AG04450 (cell line): ENCODE data around the gene ACVR1B. TPM values are rescaled to one million over a fixed set of nuclear protein-coding genes. Genes with fewer than 3 reads are reported as not detected.

Source experiments
- CTCF ChIA-PET: fragments of 300-600, 350-600 bp; formaldehyde crosslinking; extraction: SDS; loops from one replicate; lab custom pipeline; 2022; ENCODE audit warnings: antibody characterized with exemption, inconsistent platforms; lab: Charles Lee
- POLR2A ChIA-PET: fragments of 350-600 bp; formaldehyde crosslinking; extraction: SDS; loops from one replicate; lab custom pipeline; 2021; ENCODE audit warnings: antibody characterized with exemption, inconsistent platforms; lab: Yijun Ruan, JAX
- DNase-seq: peaks from one replicate; pipeline ENCODE4 v3.0.0-alpha.2; 2011; ENCODE audit warnings: low read depth, low spot score
- H3K27ac ChIP-seq: one replicate; pipeline ENCODE4 v1.5.1; 2012; ENCODE audit warnings: low read depth, low read length, control low read depth
- H3K27me3 ChIP-seq: one replicate; pipeline ENCODE4 v1.6.0; 2012; ENCODE audit warnings: low read length; ENCODE audit not compliant: control insufficient read depth, insufficient read depth
- H3K4me3 ChIP-seq: 2 replicates; pipeline ENCODE4 v1.5.1; 2011; ENCODE audit warnings: mild to moderate bottlenecking, low read depth, low read length, control low read depth
- H3K9me3 ChIP-seq: 2 replicates; pipeline ENCODE4 v1.5.1; 2012; ENCODE audit warnings: low read length; ENCODE audit not compliant: control insufficient read depth, insufficient read depth
- polyA plus RNA-seq: library from polyadenylated mRNA; depleted of rRNA; stranded (reverse); fragments of >200 nt; gene quantifications from 2 replicates; pipeline ENCODE4 v1.2.3, GENCODE V29; 2011
- TF ChIP-seq, protein P1 (sequence below): IDR thresholded peaks from 2 replicates; pipeline ENCODE4 v1.5.1; 2011; ENCODE audit warnings: low read depth, low read length, control low read depth, inconsistent platforms

The ACVR1B gene
- polyA plus RNA-seq, 1 experiment, result 16.4 TPM

- no peaks in the 10 kb centered on the region; the same call in 1 of the 2 replicates for H3K9me3 ChIP-seq
- no peak overlapping the region for H3K4me3 ChIP-seq
- TF ChIP-seq, protein P1, sequence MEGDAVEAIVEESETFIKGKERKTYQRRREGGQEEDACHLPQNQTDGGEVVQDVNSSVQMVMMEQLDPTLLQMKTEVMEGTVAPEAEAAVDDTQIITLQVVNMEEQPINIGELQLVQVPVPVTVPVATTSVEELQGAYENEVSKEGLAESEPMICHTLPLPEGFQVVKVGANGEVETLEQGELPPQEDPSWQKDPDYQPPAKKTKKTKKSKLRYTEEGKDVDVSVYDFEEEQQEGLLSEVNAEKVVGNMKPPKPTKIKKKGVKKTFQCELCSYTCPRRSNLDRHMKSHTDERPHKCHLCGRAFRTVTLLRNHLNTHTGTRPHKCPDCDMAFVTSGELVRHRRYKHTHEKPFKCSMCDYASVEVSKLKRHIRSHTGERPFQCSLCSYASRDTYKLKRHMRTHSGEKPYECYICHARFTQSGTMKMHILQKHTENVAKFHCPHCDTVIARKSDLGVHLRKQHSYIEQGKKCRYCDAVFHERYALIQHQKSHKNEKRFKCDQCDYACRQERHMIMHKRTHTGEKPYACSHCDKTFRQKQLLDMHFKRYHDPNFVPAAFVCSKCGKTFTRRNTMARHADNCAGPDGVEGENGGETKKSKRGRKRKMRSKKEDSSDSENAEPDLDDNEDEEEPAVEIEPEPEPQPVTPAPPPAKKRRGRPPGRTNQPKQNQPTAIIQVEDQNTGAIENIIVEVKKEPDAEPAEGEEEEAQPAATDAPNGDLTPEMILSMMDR, result no peak
- CTCF ChIA-PET, result no interaction called here
- no peak for DNase-seq
- H3K27me3 ChIP-seq, result no peaks in the 10 kb centered on the region
- POLR2A ChIA-PET, result no interaction called here
- no peak overlapping the region for H3K27ac ChIP-seq
These were observed 34.4 kb upstream of the ACVR1B start for GRCh38 chr12:51917041-51917590.

DNA sequence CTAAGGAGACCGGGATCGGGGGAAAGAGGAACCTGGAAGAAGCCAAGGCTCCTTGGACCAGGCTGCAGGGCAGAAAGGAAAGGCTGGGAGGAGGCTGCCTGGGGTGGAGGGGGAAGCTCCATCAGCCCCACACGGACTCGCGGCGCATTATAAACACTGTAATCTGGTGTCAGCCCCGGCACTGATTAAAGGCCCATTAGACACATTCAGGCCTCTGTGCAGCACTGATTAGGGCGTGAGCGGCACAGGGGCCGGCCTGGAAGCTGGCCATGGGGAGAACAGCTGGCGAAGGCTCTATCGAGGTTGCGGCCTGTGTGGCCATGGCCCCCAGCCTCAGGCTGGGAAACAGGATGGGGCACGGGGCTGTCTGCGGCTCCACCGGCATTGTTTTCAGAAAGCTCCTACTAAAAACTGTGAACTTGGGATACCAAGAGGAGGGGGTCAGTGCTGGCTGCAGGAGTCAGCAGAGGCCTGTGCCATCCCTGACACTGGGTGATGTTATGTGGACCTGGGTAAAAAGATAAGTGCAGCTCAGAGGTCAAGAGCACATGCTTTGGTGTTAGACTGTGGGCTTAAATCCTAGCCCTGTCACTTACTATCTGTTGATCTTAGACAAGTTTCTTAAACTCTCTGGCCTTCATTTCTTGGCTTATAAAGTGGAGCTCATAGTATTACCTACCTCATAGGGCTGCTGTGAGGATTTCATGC is 33.6 kb upstream of the ACVR1B start:
- no peak for DNase-seq
- CTCF ChIA-PET, result interaction anchor here (0.5 to 1.2 kb wide), 3 partner anchors 9 to 61 kb away, joined by 3 to 4 read pairs (median 3); no protein-coding TSS in a partner anchor

DNA sequence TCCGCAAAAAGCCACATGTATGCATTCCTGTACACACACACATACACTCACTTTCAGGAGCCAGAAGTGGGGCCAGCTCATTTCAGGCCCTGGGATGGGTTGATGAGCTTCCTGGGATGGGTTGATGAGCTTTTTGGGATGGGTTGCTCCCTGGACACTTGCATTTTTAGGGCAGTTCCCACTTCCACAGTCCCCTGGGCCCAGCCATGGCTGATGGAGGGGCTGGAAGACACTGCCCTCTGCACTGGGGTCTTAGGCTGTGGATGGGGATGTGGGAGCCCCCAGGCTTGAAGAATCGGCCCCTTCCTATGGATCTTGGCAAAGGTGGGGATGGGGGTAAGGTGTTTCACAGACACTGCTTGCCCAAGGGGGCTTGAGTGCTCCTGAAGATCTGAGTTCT is 31.5 kb upstream of the ACVR1B start:
- DNase-seq, result no peak
- no peaks in the 10 kb centered on the region; the same call in 1 of the 2 replicates for H3K9me3 ChIP-seq
- ChIA-PET POLR2A (no interaction called here), CTCF (interaction anchor here (5.0 kb wide), 1 partner anchor 9 kb away, joined by 43 read pairs; no protein-coding TSS in a partner anchor)
- TF ChIP-seq, protein P1, result no peak
- no peak overlapping the region for H3K4me3 ChIP-seq
- H3K27me3 ChIP-seq, result no peaks in the 10 kb centered on the region
- H3K27ac ChIP-seq, result no peak overlapping the region

More for the DNA sequence above, 33.6 kb upstream of the ACVR1B start:
- no peak overlapping the region for H3K4me3 ChIP-seq
- POLR2A ChIA-PET, result no interaction called here
- TF ChIP-seq, protein P1, result no peak
- H3K27ac ChIP-seq, result no peak overlapping the region
- H3K27me3 ChIP-seq, result no peaks in the 10 kb centered on the region
- H3K9me3 ChIP-seq, result no peaks in the 10 kb centered on the region; the same call in 1 of the 2 replicates

DNA sequence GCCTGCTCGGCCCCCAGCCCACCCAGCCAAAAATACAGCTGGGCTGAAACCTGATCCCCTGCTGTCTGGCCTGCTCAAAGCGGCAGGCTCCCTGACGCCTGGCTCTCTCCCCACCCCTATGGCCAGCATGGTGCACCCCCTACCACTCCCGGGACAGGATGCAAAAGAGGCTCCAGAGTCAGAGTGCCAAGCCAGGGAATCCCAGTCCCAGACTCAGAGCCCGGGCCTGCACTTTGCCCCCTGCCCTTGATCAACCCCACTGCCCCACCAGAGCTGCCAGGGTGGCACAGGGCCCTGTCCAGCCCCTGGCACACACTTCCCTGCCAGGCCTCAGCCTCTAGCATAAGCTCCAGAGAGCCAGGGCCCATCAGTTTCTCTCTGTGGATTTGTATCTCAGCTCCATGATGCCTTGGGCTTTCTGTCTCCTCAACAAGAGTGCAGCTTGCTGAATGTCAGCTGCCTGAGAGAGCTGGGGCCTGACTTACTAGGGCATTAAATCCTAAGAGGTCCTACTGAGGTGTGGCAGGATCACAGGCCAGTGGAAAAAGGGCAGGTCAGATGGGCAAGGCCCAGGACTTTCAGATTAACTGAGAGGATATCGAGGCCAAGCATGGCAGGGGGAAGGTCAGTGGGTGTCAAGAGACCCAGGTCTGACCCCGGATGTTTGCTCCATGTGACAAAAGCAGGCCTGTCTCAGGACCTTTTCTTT is 30.3 kb upstream of the ACVR1B start:
- POLR2A ChIA-PET, result no interaction called here
- no peak overlapping the region for H3K4me3 ChIP-seq
- no peak for DNase-seq
- CTCF ChIA-PET, result interaction anchor here (3.1 to 5.0 kb wide), 4 partner anchors 10 to 50 kb away, joined by 17 to 45 read pairs (median 36); no protein-coding TSS in a partner anchor
- TF ChIP-seq, protein P1, result no peak
- no peak overlapping the region for H3K27ac ChIP-seq
- no peaks in the 10 kb centered on the region; the same call in 1 of the 2 replicates for H3K9me3 ChIP-seq
- H3K27me3 ChIP-seq, result no peaks in the 10 kb centered on the region
